Measurements from ENCODE around the gene PRRT4. TPM values are rescaled to one million over a fixed set of nuclear protein-coding genes. Genes with fewer than 3 reads are reported as not detected.

The PRRT4 gene
- polyA plus RNA-seq, 1 donor (not counting 4 experiments of a cell fraction or from before 2014, with no cell fraction given), result 0.12 TPM

GRCh38 chr7:128376077-128376476, 14.6 kb upstream of the PRRT4 start:
- Histone ChIP-seq H3K4me1 (ENCODE audit: control insufficient read depth, extremely low read depth, insufficient read depth, low read length) (no peaks in the 10 kb centered on the region), H3K4me3 (ENCODE audit: control insufficient read depth in 2 of 3, extremely low read depth in 1 of 3, insufficient read depth in 2 of 3, low read depth in 1 of 3, low read length in 3 of 3) (no peak overlapping the region), H3K27ac (ENCODE audit: control insufficient read depth, insufficient read depth, low read length) (no peak overlapping the region), H3K36me3 (ENCODE audit: control insufficient read depth in 2 of 2, extremely low read depth in 1 of 2, insufficient read depth in 2 of 2, low read length in 2 of 2) (no peaks in the 10 kb centered on the region), H4K20me1 (ENCODE audit: control insufficient read depth, extremely low read depth, insufficient read depth, low read length) (no peaks in the 10 kb centered on the region), H3K9me1 (ENCODE audit: control insufficient read depth, extremely low read depth, insufficient read depth, low read length) (no peaks in the 10 kb centered on the region), H3K27me3 (ENCODE audit: control insufficient read depth, extremely low read depth, insufficient read depth, low read length) (no peaks in the 10 kb centered on the region), H2AFZ (ENCODE audit: control insufficient read depth, low read length) (no peak overlapping the region), H3K9ac (ENCODE audit: control insufficient read depth, extremely low read depth, insufficient read depth, low read length) (no peak overlapping the region), H3K79me2 (ENCODE audit: control insufficient read depth, insufficient read depth, low read length) (no peaks in the 10 kb centered on the region), H3K9me3 (ENCODE audit: control insufficient read depth, low read depth, low read length) (no peaks in the 10 kb centered on the region), H3K4me2 (ENCODE audit: control insufficient read depth, extremely low read depth, insufficient read depth, low read depth, low read length) (no peak overlapping the region)
- TF ChIP-seq EZH2 (IDR thresholded peaks at IDR 0.05; ENCODE audit: low read length) (no peak), CTCF (optimal IDR thresholded peaks at IDR 0.05 in 1 of 3, IDR thresholded peaks at IDR 0.05 in 1 of 3, conservative IDR thresholded peaks at IDR 0.05 in 1 of 3; ENCODE audit: extremely low read depth in 1 of 3, insufficient read depth in 2 of 3, low read length in 3 of 3) (no peak)
- dilution Hi-C loops (cut with MboI; ENCODE audit: extremely low pct_ligation_motif_present, low sequenced_read_pairs), result no loop called here
- DNase-seq (ENCODE audit: low read depth, low spot score) (no peak), FAIRE-seq (no peak)

GRCh38 chr7:128374041-128374440, 12.6 kb upstream of the PRRT4 start:
- no peaks in the 10 kb centered on the region for H3K4me1 ChIP-seq (ENCODE audit: control insufficient read depth, extremely low read depth, insufficient read depth, low read length)
- H3K4me3 ChIP-seq (ENCODE audit: control insufficient read depth in 2 of 3, extremely low read depth in 1 of 3, insufficient read depth in 2 of 3, low read depth in 1 of 3, low read length in 3 of 3), result no peak overlapping the region
- no peak overlapping the region for H2AFZ ChIP-seq (ENCODE audit: control insufficient read depth, low read length)
- no peak for FAIRE-seq
- no peak overlapping the region for H3K9ac ChIP-seq (ENCODE audit: control insufficient read depth, extremely low read depth, insufficient read depth, low read length)
- no peaks in the 10 kb centered on the region for H3K9me3 ChIP-seq (ENCODE audit: control insufficient read depth, low read depth, low read length)
- dilution Hi-C loops (cut with MboI; ENCODE audit: extremely low pct_ligation_motif_present, low sequenced_read_pairs), result no loop called here
- no peaks in the 10 kb centered on the region for H3K9me1 ChIP-seq (ENCODE audit: control insufficient read depth, extremely low read depth, insufficient read depth, low read length)
- no peak for DNase-seq (ENCODE audit: low read depth, low spot score)
- H3K36me3 ChIP-seq (ENCODE audit: control insufficient read depth in 2 of 2, extremely low read depth in 1 of 2, insufficient read depth in 2 of 2, low read length in 2 of 2), result no peaks in the 10 kb centered on the region
- H3K79me2 ChIP-seq (ENCODE audit: control insufficient read depth, insufficient read depth, low read length), result no peaks in the 10 kb centered on the region
- H3K27me3 ChIP-seq (ENCODE audit: control insufficient read depth, extremely low read depth, insufficient read depth, low read length), result no peaks in the 10 kb centered on the region
- no peak for TF ChIP-seq CTCF (optimal IDR thresholded peaks at IDR 0.05 in 1 of 3, IDR thresholded peaks at IDR 0.05 in 1 of 3, conservative IDR thresholded peaks at IDR 0.05 in 1 of 3; ENCODE audit: extremely low read depth in 1 of 3, insufficient read depth in 2 of 3, low read length in 3 of 3)
- no peak for TF ChIP-seq EZH2 (IDR thresholded peaks at IDR 0.05; ENCODE audit: low read length)
- no peaks in the 10 kb centered on the region for H4K20me1 ChIP-seq (ENCODE audit: control insufficient read depth, extremely low read depth, insufficient read depth, low read length)
- H3K4me2 ChIP-seq (ENCODE audit: control insufficient read depth, extremely low read depth, insufficient read depth, low read depth, low read length), result no peak overlapping the region
- H3K27ac ChIP-seq (ENCODE audit: control insufficient read depth, insufficient read depth, low read length), result no peak overlapping the region
